B cell (primary cell): Measurements from ENCODE around the gene NCKIPSD.

ENCODE experiments used
- CTCF ChIP-seq: fragments of 200-600 bp; IDR thresholded peaks from one replicate; pipeline ENCODE4 v1.8.0; 2022; ENCODE audit warnings: antibody characterized with exemption, mild to moderate bottlenecking
- EZH2 ChIP-seq: IDR thresholded peaks from 2 replicates; pipeline ENCODE4 v1.6.1; 2012; ENCODE audit warnings: borderline replicate concordance, low read depth, mild to moderate bottlenecking, moderate library complexity, low read length; ENCODE audit not compliant: insufficient read depth, poor library complexity, severe bottlenecking

- no peak for TF ChIP-seq CTCF
- no peak for TF ChIP-seq EZH2
Measured at GRCh38 chr3:48723725-48724124, 38.0 kb upstream of the NCKIPSD start.
